Pons (tissue), 1 donor: ENCODE data around the gene AUTS2.

ENCODE experiments used
- DNase-seq: peaks from one replicate; pipeline ENCODE4 v3.0.0-alpha.2; 2016; ENCODE audit warnings: low spot score

AUTS2 gene

DNA sequence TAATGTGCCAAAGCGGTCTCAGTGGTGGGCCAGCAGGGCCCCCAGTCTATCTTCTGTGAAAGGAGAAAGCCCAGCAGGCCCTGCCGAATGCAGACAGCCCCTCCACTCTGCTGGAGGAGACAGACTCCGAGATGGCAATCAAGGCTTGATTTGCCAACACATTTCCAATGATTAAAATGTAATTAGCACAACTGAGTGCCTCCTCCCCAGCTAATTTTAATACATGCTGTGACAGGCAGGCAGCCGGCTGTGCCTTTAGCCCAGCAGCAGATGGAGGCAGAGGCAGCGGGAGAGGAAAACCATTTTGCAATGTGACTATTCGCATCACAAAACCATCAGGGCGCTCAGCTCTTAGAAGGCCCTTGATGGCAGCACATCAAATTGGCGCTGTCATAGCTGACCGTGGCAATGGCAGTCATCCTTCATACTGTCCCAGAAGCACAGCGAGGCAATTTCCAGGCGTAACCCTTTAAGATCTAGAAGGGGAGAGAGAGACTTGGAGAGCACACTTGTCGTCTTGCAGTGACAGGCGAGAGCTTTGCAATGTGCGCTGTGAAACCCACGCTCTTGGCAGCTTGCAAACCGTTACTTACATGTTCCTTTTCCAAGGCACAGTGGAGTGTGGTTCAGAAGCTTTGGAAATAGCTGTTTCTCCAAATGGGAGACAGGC, 818.8 kb downstream of the AUTS2 start:
- DNase-seq = peak; percentile 41

DNA sequence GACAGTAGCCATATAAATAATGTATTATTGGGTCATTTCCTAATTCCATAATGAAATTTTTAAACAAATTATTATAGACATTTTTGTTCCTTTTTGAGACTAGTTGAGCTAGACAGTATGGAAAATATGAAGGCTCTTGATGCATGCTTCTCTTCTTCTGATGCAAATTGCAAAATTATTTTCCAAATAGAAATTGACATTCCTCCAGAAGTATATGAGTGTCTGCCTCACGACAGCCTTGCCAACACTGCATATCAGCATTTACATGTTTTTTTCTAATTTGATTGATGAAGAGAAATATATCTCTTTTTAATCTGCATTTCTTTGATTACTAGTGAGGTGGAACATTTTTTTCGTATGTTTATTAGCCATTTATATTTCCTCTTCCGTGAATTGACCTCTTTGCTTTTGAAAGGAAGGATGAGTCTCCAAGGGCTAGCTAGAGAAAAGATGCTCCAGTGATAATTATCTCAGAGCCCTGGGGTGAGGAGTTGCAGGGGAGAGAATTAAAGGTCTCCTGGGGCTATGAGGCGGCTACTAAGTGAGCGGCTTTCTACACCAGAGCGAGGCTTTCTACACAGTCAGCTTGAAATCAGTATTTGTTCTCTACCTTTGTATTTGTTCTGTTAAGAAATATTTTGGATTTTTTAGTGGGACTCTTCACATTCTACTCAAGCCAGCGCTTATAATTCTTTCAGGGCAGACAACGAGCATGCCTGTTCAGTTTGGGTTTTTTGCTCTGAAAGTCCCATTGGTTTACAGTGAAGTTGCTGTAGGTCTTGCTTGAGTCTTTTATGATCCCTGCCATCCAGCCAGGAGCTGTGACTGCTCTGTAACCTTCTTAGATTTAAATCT, 821.5 kb downstream of the AUTS2 start:
- DNase-seq = no peak

DNA sequence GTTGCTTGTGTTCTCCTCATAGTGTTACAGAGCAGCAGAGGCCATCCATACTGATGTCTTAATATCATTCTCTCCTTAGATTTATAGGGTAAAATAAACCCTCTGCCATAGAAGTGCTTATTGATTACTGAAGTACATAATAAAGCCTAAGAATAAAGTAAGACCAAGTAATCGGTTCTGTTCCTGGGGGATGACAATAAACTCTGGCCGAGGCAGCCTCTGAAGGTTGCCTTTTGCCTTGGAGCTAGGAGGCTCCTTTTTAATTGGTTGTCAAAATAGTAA, 822.0 kb downstream of the AUTS2 start:
- no peak for DNase-seq

DNA sequence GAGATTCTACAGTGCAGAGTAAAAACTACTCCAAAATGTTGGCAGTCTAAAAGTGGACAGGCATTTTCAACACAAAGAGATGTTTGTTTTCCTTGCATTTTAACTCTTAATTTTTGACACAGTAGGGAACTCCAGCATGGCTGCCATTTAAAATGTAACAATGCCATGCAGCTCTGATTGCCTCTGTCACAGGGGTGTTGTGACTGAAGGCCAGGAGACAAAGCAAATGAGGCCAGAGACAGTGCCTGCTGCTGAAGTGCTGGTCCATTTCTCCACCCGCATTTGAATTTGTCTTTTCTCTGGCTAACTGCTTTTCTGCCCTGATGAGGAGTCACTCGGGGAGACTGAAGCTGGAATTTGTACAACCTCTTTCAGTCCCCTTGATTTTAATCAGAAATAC, 823.0 kb downstream of the AUTS2 start:
- DNase-seq = no peak

DNA sequence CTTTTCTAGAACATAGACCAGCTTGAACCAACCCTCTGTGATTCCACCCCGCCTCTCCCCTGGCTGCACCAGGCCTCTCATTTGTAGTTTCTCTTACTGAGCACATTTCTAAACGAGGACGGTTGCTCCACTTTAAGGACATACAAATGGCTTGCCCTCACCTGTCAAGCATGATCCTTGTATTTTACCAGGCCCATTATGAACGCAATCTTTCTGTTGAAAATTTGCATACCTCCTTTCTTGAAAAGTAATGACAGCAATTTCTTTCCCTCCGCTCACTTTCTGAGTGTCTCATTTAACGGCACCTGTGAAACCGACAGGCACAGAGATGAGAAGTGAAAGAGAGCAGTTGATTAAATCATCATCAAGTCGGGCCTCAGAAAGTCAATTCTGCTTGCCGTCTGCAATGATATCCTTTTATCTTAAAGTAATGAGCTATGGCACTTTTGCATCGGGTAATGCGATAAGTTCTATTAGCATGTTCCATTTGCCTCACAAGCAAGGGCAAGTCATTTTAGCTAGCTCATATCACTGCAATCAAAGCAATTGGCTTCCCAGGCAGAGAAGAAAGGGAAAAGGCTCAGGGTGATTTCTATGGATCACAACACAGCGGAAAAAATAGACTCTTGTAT, 828.1 kb downstream of the AUTS2 start:
- DNase-seq = no peak

DNA sequence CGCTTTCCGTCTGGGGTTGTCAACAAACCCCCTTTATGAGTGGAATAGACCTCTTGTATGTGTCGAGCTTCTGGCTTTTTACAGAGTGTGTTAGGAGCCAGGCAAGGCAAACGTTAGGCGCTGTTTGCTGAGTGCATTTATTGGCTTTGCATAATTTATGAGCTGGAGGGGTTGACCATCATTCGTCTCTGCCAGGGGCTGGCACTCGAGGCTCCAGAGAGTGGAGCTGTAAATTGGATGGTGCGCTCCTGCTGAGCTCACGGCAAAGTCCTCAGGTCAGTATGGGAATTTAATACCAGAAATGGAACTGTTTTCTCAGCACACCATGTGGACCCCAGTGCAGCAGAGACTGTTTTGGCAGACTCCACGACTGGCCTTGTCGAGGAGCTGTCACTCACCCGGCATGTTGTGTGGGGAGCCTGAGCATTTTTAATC, 834.3 kb downstream of the AUTS2 start:
- DNase-seq = peak; percentile 28

DNA sequence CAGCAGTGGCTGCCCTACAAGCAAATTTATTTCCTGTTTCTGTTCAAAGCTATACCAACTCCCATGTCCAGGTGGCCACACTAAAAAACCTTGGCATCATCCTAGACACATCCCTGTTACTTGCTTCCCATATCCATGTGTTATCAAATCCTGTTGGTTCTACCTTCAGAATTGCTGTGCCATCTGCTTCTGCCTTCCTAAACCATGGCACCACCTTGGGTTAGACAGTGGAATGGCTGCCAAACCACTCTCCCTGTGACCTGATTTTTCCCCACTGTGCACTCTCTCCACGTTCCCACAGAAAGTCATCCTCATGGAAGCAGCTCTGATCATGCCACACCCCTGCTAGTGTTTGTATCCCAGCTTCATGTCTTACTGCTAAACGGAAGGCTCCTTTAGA, 836.1 kb downstream of the AUTS2 start:
- no peak for DNase-seq

DNA sequence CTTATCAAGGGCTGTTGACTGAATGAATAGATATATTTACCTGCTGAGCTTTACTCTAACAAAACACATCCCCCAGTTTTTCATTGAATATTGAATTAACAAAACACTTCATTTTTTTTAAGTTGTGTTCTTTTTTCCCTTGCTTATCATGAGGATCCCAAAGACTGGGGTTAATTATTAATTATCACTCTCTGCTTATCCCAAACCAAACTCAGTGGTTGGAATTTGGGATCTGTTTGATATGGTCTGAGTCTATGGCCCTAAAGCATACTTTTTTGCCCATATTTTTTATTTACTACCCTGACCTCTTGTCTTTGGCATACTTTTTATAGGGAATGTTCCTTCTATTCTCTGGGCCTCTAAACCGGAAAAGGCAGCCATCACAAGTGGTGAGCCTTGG, 836.5 kb downstream of the AUTS2 start:
- DNase-seq = no peak

DNA sequence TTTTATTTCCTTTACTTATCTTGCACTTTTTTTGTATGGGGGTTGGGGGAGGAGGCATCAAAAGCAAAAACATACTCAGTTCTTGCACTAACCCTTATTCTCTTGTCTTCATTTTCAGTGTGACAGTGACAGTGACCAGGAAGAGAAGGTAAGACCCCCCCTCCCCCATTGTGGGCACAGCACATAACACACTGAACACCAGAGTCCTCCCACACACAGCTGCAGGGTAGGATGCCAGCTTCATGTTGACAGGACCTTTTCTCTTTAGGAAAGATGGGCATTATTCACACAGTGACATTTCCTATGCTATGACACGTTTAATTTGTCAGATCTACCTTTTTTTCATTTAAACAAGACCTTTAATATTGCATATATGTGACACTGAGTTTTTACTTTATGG, 837.4 kb downstream of the AUTS2 start:
- no peak for DNase-seq

DNA sequence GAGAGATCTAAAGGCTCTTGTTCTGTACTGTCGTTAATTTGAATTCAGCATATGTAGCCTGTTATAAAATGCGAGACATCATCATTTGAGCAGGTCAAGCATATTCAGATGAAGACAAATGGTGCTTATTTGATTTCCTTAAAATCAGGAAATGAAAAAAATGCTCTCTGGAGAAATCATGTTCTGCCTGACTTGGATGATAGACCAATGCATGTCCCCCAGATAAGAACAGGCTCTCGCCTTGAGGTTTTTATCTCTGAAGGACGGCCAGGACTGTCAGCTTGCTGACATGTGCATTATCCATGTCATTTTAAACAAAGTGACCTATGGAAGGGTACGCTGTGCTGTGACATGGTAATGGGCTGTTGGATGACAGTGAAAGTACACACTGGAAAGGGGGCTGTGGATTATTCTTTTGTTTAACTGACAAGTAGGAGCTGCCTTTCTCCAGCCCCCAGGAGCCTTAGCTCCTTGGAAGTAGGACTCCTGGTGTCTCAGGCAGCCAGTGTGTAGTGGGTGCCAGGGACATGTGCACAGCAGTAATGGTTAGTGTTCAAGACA, 838.6 kb downstream of the AUTS2 start:
- no peak for DNase-seq

DNA sequence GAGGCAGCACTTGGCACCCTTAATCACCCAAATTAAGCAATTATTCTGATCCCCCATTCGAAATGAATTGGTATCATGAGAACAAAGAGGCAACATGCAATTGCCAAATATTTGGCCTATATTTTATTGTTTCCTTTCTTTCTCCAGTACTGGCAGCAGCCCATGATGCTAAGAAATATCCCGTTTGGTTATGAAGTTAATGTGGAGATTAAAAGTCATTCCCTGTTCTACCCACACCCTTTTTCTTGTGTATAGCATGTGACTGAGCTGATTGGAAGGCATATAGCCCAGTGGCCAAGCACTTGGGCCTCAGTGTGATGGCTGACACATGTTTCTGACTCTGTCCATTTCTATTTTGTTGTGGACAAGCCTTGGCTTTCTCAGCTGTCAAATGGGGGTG, 841.4 kb downstream of the AUTS2 start:
- DNase-seq = no peak

DNA sequence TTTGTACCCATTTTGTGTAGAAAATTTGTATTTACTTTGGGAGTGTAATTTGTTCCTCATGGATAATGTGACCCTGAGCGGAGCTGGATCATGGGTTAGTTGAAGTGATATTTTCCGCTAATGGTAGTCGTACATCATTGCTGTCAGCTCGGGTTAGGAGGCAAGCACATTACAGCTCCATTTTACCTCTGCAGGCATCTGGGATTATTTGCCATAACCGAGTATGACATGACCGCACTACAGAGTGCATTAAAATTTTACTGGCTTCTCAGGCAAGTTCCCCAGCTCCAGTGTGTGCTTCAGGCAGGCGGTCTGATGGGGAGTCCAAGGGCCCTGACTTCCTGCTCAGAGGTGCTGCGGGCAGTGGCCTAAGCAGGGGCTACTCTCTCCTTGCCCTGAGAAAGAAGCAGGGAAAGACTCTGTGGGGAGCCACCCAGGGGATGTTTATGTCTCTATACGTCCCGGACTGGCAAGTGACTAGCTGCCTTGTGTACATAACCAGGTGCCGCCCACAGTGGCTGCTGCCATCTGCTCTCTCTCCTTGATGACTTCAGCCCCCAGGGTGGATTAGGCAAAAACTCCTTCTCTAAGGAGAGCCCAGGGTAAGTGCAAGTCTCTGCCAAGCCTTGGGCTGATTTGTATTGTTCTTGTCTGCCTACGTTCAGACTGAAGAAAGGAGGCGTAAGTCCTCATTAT, 848.3 kb downstream of the AUTS2 start:
- DNase-seq = no peak

DNA sequence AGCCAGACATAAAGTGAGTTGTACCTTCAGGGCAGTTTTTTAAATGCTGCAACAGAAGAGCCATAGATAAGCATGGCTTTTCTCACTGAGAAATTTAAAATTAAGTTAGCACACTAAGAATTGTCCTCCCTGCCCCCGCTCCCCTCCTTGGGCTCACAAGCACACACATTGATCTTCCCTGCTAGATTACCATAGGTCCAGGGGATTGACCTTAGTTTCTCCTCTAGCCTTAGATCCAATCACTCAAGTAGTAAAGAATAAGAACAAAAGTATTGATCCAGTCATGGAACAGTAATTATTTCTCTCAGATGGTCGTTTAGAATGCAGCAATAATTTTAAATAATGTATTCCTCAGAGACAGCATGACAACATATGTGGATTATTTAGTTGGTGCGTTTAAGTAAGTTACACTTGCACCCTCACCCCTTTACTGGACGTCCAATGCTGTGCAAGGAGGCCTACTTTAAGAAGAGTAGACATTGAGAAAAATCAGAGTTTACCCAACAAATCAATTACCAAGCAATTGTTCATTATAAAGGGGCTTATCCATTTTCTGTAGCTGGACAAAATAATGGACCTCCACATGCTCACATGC, 850.1 kb downstream of the AUTS2 start:
- DNase-seq = no peak

DNA sequence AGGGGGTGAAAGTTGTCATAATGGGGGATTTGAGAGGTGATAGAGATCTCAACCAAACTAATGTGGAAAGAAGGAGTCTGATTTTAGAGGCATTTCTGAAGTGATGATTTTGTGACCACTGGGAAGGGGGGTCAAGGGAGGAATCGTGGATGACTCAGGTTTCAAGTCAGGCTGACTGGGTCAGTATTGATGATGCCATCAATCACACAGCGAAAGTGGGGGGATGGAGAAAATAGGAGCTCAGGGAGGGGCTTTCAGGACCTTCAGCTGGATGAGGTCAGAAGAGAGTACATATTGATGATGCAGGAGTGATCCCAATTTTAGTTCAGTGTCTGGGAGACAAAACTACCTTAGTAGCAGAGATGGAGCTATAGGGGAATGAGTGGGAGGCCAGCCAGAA, 852.5 kb downstream of the AUTS2 start:
- DNase-seq = no peak

DNA sequence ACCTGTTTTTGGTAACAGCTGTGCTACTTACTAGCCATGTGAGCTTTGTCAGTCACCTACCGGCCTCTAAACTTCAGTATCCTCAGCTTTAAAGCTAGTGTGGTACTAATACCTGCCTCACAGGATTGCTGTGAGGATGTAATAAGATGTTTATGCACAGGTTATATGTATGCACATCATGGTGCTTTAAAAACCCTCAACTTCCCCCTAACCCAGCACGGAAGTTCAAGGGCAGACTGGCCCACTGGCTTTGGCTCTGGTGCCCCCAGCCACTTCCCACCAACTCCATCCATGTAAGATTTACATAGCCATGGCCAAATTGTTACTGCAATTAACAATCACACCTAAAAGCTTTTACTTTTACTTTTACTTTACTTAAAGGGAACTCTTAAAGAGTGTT, 857.6 kb downstream of the AUTS2 start:
- DNase-seq = no peak

DNA sequence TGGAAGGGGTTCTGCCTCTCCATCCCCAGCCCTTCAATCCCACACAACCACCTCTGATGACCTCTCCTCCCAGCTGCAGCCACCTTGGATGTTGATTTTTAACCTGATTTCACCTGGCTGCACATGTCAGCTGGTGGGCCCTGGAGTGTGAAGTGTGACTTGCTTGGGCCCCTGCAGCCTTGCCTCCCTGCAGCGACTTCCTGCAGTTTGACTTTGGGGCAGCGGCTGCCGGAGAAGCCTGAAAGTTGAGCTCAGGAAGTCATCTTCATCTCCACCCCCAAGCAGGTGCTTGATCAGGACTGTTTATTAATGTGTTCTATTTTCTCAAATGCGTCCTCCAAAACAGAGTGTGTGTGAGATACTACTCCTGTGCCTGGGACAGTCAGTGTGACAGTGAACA, 858.4 kb downstream of the AUTS2 start:
- DNase-seq = no peak

DNA sequence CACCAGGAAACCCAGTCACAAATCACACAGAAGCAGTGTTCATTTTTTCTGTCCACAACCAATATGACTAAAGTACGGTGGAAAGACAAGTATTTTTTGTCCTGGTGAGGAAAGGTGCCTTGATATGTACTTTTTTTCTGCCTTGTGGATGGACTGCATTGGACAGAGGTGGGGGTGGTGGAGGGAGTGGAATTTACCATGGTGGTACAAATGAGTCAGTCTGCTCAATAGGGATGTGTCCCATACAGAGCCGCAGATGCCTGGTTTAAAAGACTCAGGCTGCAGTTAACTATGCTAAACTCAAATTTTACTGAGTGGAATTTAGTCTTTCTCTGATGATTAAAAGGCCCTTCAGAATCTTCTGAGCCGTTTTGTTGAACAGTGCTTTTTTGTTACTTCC, 859.2 kb downstream of the AUTS2 start:
- no peak for DNase-seq

DNA sequence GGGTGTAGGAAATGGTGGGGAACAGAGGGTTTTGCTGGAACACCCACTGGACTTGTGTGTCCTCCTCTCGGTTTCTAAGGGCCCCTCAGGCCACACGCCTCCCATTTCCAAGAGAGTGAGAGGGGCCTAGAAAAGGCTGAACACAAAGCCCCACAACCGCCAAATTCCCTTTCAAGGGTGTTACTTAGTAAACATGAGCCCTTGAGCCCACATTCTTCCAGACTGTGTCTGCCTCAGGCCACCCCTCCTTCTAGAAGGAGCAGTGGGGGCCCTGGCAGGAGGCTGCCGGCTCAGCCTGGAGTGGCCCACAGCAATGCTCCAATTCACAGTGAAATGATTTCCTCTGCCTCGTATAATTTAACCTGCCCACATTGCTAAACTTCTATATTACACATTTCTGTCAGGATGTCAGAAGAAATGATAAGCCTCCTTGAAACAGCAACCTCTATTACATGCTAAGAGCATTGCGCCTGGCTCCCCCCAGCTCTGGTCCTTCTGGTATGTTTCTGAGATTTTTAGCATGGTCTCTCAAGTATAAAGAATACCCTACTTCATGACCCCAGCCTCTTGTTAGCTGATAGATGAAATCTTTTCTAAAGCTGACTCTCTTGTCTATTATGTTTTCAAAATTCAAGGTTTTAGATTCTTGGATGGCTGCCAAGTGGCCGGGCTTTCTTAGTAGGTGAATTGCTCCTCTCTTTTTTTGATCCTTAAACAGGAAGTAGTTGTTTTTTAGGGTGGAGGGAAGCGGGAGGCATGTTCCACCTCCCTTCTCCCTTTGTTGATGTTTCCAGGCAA, 859.8 kb downstream of the AUTS2 start:
- no peak for DNase-seq

DNA sequence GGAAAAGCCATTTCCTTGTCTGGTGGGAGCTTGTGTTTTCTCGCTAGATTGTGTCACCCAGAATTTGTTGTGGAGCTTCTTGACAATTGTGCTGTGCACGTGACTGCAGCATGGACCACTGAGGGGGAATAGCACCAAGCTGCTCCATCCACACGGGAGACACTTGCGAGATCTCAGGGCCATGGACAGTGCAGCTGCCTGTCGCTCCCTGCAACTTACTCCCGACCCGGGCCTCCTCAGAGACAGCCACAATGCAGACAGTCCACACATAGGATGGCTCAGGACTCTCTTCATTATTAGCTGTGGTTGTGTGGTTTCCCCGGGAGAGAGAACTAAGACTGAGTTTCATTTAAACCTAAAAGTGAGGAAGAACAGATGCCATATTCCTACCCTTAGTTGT, 860.5 kb downstream of the AUTS2 start:
- no peak for DNase-seq

DNA sequence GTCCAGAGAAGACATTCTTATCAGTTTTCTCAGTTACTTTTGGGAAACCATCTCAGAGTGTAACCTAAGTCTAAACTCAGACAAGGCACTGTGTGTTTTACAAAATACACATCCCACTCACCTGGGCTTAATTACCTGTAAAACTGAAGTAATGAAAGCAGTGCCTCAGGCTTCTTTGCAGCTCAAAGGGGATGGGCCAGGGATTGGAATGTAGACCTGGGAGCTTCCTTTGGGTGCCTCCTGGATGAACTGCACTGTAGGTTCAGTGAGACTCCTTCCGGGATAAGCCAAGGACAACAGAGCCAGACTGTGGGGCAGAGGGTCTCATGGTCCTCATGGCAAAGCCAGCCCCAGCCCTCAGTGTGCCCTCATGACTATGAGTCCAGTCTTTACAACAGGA, 861.3 kb downstream of the AUTS2 start:
- no peak for DNase-seq

DNA sequence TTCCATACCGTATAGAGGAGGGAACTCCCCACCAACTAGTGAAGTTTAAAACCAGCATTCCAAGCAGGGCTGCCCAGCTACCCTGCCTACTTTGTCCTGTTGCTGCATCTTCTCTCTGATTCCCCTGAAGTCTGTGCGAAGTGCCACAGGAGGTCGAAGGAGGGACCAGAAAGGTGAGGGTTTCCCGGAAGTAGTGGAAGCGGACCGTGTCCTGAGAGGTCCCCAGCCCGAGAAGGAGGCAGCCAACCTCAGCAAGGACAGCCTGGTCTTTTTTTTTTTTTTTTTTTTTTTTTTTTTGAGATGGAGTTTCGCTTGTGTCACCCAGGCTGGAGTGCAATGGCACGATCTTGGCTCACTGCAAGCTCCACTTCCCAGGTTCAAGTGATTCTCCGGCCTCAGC, 861.8 kb downstream of the AUTS2 start:
- DNase-seq = no peak
